ENCODE measurements around the gene UFSP1. TPM values are rescaled to one million over a fixed set of nuclear protein-coding genes. Genes with fewer than 3 reads are reported as not detected.

The UFSP1 gene
- total and polyA plus RNA-seq, 2 of the 13 experiments (the other 11 are each of a cell fraction or from before 2014, with no cell fraction given) = 0.65 to 3.3 TPM

DNA sequence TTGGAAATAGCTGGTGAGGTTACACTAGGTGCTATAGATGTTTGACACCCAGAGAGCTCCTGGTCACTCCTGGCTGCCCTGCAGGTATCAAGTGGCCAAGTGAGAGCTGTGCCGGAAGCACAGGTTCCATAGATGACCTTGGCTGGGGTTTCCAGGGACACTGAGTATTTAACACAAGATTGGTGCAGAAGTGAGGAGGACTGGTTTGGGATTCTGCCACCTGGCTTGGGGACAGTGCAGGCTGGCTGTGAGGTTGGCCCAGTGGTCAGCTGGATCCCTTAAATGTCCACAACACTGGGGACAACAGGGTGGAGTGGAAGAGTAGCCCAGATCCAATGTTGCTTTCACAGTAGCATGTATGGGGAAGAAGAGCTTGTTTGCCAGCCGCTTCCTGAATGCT lies 11.5 kb upstream of the UFSP1 start:
- intact Hi-C loops (cut with micrococcal nuclease; ENCODE audit: unreplicated experiment) (no loop called here), in situ Hi-C loops (cut with HindIII; ENCODE audit: extremely low pct_ligation_motif_present, low pct_unique_long_range_greater_than_20kb) (no loop called here)
- Histone ChIP-seq H3K9me3 (ENCODE audit: low read length) (no peaks in the 10 kb centered on the region), H3K79me2 (ENCODE audit: insufficient read depth, low read length) (no peaks in the 10 kb centered on the region), H3K4me3 (replicated peaks in 1 of 3; ENCODE audit: insufficient read depth in 1 of 3, low read depth in 2 of 3, low read length in 3 of 3) (no peak overlapping the region), H3K27ac (ENCODE audit: extremely low read length, insufficient read depth, low read length) (no peak overlapping the region), H3K4me2 (ENCODE audit: low read depth, low read length) (no peak overlapping the region), H3K9ac (ENCODE audit: insufficient read depth, low read depth, low read length) (no peak overlapping the region), H4K20me1 (ENCODE audit: insufficient read depth, low read length) (no peaks in the 10 kb centered on the region), H3K4me1 (ENCODE audit: insufficient read depth, low read length) (peaks cover 15% of the 10 kb centered on the region), H2AFZ (ENCODE audit: low read length) (no peak overlapping the region), H3K27me3 (ENCODE audit: control insufficient read depth in 1 of 2, insufficient read depth in 2 of 2, low read length in 2 of 2) (peaks cover 5 to 10% of the 10 kb centered on the region in 2 experiments; a peak in 4 of 5 replicates), H3K36me3 (replicated peaks in 1 of 2; ENCODE audit: control insufficient read depth in 1 of 2, insufficient read depth in 2 of 2, low read length in 2 of 2) (no peaks in the 10 kb centered on the region)
- 61% methylated on average over 2 of the region's 2 CpGs for WGBS (ENCODE audit: low lambda C conversion rate)
- DNase-seq (ENCODE audit: low spot score) (no peak), ATAC-seq (no peak), FAIRE-seq (no peak)
- no peak for TF ChIP-seq ZNF569 (CRISPR knock-in tag; IDR thresholded peaks at IDR 0.05; ENCODE audit: borderline replicate concordance)
- ChIA-PET CTCF (ENCODE audit: low intra/inter-chr PET ratio, low total read pairs) (no interaction called here), POLR2A (no interaction called here)
- no TSS peak for BruUV-seq (replicated peaks)

DNA sequence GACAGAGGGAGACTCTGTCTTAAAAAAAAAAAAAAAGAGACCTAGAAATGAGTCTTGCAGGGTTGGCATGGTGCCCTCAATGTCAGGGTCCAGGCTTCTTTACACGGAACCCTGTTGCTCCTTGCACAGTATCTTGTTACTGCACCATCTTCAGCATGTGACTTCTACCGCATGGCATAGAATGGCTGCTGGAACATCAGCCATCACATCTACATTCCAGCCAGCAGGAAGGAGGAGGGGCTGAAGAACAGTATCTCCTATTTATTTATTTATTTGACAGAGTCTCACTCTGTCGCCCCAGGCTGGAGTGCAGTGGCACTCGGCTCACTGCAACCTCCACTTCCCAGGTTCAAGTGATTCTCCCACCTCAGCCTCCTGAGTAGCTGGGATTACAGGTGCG lies 9.9 kb upstream of the UFSP1 start:
- H4K20me1 ChIP-seq (ENCODE audit: insufficient read depth, low read length) = no peaks in the 10 kb centered on the region
- H3K4me2 ChIP-seq (ENCODE audit: low read depth, low read length) = no peak overlapping the region
- DNase-seq (ENCODE audit: low spot score) (no peak), ATAC-seq (no peak), FAIRE-seq (no peak)
- in situ Hi-C loops (cut with HindIII; ENCODE audit: extremely low pct_ligation_motif_present, low pct_unique_long_range_greater_than_20kb) = loop anchor here (5.0 to 25.0 kb wide), 2 partner anchors 158 to 388 kb away; no protein-coding TSS in a partner anchor
- no peaks in the 10 kb centered on the region for H3K36me3 ChIP-seq (replicated peaks in 1 of 2; ENCODE audit: control insufficient read depth in 1 of 2, insufficient read depth in 2 of 2, low read length in 2 of 2)
- no peak overlapping the region for H2AFZ ChIP-seq (ENCODE audit: low read length)
- WGBS (ENCODE audit: low lambda C conversion rate) = 60% methylated on average over 5 of the region's 5 CpGs
- intact Hi-C loops (cut with micrococcal nuclease; ENCODE audit: unreplicated experiment) = loop anchor here (5.0 kb wide), 1 partner anchor 178 kb away; no protein-coding TSS in a partner anchor
- H3K27me3 ChIP-seq (ENCODE audit: control insufficient read depth in 1 of 2, insufficient read depth in 2 of 2, low read length in 2 of 2) = peaks cover 8 to 17% of the 10 kb centered on the region in 2 experiments; a peak in 4 of 5 replicates
- H3K9ac ChIP-seq (ENCODE audit: insufficient read depth, low read depth, low read length) = no peak overlapping the region
- H3K27ac ChIP-seq (ENCODE audit: extremely low read length, insufficient read depth, low read length) = no peak overlapping the region
- no TSS peak for BruUV-seq (replicated peaks)
- H3K9me3 ChIP-seq (ENCODE audit: low read length) = no peaks in the 10 kb centered on the region
- CTCF ChIA-PET (ENCODE audit: low intra/inter-chr PET ratio, low total read pairs) = no interaction called here
- POLR2A ChIA-PET = no interaction called here
- H3K79me2 ChIP-seq (ENCODE audit: insufficient read depth, low read length) = no peaks in the 10 kb centered on the region
- no peak overlapping the region for H3K4me3 ChIP-seq (replicated peaks in 1 of 3; ENCODE audit: insufficient read depth in 1 of 3, low read depth in 2 of 3, low read length in 3 of 3)
- peaks cover 23% of the 10 kb centered on the region for H3K4me1 ChIP-seq (ENCODE audit: insufficient read depth, low read length)
- TF ChIP-seq POGZ (CRISPR knock-in tag; IDR thresholded peaks at IDR 0.05) (no peak), ZC3H13 (CRISPR knock-in tag; IDR thresholded peaks at IDR 0.05) (no peak), ZNF34 (CRISPR knock-in tag; IDR thresholded peaks at IDR 0.05; ENCODE audit: borderline replicate concordance) (no peak), KAT2B (IDR thresholded peaks at IDR 0.05; ENCODE audit: borderline replicate concordance, low read depth, low read length) (no peak), REL (CRISPR knock-in tag; conservative IDR thresholded peaks at IDR 0.05) (no peak), ZNF253 (CRISPR knock-in tag; IDR thresholded peaks at IDR 0.05; ENCODE audit: borderline replicate concordance) (no peak), FOSL1 (CRISPR knock-in tag; IDR thresholded peaks at IDR 0.05; ENCODE audit: borderline replicate concordance) (no peak), ZNF704 (CRISPR knock-in tag; IDR thresholded peaks at IDR 0.05; ENCODE audit: borderline replicate concordance) (no peak)
- TF ChIP-seq, protein P1, sequence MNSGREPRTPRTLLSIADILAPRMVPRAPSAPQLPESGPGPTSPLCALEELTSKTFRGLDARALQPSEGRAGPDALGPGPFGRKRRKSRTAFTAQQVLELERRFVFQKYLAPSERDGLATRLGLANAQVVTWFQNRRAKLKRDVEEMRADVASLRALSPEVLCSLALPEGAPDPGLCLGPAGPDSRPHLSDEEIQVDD (CRISPR knock-in tag; IDR thresholded peaks at IDR 0.05; ENCODE audit: borderline replicate concordance) = no peak
- TF ChIP-seq, protein P2, sequence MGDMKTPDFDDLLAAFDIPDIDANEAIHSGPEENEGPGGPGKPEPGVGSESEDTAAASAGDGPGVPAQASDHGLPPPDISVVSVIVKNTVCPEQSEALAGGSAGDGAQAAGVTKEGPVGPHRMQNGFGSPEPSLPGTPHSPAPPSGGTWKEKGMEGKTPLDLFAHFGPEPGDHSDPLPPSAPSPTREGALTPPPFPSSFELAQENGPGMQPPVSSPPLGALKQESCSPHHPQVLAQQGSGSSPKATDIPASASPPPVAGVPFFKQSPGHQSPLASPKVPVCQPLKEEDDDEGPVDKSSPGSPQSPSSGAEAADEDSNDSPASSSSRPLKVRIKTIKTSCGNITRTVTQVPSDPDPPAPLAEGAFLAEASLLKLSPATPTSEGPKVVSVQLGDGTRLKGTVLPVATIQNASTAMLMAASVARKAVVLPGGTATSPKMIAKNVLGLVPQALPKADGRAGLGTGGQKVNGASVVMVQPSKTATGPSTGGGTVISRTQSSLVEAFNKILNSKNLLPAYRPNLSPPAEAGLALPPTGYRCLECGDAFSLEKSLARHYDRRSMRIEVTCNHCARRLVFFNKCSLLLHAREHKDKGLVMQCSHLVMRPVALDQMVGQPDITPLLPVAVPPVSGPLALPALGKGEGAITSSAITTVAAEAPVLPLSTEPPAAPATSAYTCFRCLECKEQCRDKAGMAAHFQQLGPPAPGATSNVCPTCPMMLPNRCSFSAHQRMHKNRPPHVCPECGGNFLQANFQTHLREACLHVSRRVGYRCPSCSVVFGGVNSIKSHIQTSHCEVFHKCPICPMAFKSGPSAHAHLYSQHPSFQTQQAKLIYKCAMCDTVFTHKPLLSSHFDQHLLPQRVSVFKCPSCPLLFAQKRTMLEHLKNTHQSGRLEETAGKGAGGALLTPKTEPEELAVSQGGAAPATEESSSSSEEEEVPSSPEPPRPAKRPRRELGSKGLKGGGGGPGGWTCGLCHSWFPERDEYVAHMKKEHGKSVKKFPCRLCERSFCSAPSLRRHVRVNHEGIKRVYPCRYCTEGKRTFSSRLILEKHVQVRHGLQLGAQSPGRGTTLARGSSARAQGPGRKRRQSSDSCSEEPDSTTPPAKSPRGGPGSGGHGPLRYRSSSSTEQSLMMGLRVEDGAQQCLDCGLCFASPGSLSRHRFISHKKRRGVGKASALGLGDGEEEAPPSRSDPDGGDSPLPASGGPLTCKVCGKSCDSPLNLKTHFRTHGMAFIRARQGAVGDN (CRISPR knock-in tag; IDR thresholded peaks at IDR 0.05) = no peak

Measured in HepG2 (cell line).